HFF-Myc (cell line): ENCODE measurements around the gene DLG3.

ENCODE experiments used
- DNase-seq: peaks from one replicate; pipeline ENCODE4 v3.0.0-alpha.2; 2011; ENCODE audit warnings: low read depth; ENCODE audit errors: extremely low read depth
- H3K4me3 ChIP-seq: replicated peaks from 2 replicates; pipeline ENCODE4 v1.5.1; 2011; ENCODE audit warnings: low read depth, mild to moderate bottlenecking, control low read depth, low read length
- TF ChIP-seq, protein P1 (sequence below): IDR thresholded peaks from 2 replicates; pipeline ENCODE4 v1.5.1; 2012; ENCODE audit warnings: mild to moderate bottlenecking, low read depth, low read length, control low read depth; ENCODE audit errors: missing control alignments

The DLG3 gene

GRCh38 chrX:70437011-70437410, 7.6 kb upstream of the DLG3 start:
- DNase-seq = no peak
- H3K4me3 ChIP-seq = no peak overlapping the region
- TF ChIP-seq, protein P1, sequence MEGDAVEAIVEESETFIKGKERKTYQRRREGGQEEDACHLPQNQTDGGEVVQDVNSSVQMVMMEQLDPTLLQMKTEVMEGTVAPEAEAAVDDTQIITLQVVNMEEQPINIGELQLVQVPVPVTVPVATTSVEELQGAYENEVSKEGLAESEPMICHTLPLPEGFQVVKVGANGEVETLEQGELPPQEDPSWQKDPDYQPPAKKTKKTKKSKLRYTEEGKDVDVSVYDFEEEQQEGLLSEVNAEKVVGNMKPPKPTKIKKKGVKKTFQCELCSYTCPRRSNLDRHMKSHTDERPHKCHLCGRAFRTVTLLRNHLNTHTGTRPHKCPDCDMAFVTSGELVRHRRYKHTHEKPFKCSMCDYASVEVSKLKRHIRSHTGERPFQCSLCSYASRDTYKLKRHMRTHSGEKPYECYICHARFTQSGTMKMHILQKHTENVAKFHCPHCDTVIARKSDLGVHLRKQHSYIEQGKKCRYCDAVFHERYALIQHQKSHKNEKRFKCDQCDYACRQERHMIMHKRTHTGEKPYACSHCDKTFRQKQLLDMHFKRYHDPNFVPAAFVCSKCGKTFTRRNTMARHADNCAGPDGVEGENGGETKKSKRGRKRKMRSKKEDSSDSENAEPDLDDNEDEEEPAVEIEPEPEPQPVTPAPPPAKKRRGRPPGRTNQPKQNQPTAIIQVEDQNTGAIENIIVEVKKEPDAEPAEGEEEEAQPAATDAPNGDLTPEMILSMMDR = no peak

DNA sequence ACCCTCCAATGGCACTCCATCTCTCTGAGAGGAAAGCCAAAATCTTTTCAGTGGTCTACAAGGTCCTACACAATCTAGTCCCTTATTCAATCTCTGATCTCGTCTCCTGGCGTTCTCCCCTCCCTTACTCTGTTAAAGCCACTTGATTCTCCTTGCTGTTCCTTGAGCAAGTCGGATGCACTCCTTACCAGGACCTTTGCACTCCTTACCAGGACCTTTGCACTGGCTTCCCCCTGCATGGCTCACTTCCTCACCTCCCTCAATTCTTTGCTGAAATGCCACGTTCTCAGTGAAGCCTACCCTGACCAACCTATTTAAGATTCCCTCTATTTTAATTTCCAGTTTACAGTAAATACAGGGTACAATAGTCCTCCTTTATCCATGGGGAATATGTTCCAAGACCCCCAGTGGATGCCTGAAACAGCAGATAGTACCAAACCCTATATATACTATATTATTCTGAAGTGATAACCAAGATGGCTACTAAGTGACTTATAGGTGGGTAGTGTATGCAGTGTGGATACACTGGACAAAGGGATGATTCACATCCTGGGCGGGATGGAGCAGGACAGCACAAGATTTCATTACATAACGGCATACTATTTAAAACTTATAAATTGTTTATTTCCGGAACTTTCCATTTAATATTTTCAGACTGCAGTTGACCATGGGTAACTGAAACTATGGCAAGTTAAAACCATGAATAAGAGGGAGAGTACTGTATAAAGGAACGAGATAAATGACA, 6.5 kb upstream of the DLG3 start:
- no peak for DNase-seq
- TF ChIP-seq, protein P1 = no peak
- no peak overlapping the region for H3K4me3 ChIP-seq

DNA sequence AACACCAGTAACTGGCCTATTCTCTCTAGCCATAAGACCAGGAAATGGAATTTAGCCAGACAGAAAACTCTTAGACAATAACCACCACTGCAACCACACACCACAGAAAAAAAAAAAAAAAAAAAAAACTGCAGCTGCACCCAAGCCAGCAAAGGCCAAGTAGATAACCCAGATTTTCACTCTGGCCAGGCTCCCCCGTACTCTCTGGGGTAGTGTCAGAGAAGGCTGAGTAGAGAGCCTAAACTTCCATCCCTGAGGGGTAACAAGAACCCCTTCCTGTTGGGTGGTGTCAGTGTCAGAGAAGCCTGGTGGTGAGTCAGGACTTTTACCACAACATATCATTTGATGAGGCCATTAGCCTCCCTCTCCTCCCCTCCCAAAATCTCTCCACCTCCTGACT, 5.6 kb upstream of the DLG3 start:
- TF ChIP-seq, protein P1 = no peak
- no peak overlapping the region for H3K4me3 ChIP-seq
- no peak for DNase-seq

DNA sequence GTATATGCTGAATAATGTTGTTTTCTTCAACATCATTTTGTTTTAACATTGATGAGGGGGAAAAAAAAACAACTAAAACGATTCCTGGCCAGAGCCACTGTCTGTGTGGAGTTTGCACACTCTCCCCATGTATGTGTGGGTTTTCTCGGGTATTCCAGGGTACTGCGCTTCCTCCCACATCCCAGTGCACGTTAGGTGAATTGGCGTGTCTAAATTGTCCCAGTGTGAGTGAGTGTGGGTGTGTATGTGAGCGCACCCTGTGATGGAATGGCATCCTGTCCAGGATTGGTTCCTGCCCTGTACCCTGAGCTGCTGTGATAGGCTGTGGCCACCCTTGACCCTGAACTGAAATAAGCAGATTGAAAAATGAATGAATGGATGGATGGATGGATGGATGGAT, 2.4 kb upstream of the DLG3 start:
- H3K4me3 ChIP-seq = no peak overlapping the region
- DNase-seq = no peak
- TF ChIP-seq, protein P1 = no peak

- H3K4me3 ChIP-seq = no peak overlapping the region
- TF ChIP-seq, protein P1 = no peak
- DNase-seq = no peak
Measured at GRCh38 chrX:70444946-70445656, 466 bp downstream of the DLG3 start.

DNA sequence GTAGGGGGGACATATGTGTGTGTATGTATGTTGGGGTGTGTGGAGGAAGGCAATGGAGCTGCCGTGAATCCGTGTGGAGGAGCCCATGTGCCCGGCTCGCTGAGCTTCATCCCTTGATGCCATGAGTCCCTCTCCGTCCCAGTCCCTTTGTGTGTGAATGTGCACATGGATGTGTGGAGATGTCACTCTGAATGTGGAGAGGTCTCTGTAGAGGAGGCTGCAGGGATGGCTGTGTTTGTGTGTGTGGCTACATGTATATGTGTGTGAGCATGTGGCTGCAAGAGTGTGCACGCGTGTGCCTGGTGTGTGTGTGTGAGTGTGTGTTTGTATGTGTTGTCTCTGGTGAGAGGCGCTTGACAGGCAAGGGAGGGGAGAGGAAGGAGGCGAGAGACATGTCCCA, 1.3 kb downstream of the DLG3 start:
- TF ChIP-seq, protein P1 = no peak
- no peak overlapping the region for H3K4me3 ChIP-seq
- DNase-seq = no peak
